Muscle of arm (tissue), 12 donors: ENCODE data around the gene KCNK5. TPM values are rescaled to one million over a fixed set of nuclear protein-coding genes. Genes with fewer than 3 reads are reported as not detected.
A peak's percentile ranks its signal among the peaks of the same experiment; 100 is the strongest.

Experiments used
- DNase-seq: peaks from one replicate; pipeline ENCODE4 v3.0.0-alpha.2; 2013
- polyA plus RNA-seq, 12 donors: library from polyadenylated mRNA; unstranded; fragments of 120-200 nt; gene quantifications; one replicate each; pipeline ENCODE4 v1.2.1, GENCODE V29; 2013; ENCODE audit not compliant: insufficient read length in 12 of 12

Gene KCNK5
- polyA plus RNA-seq, 12 donors, result 0.75 to 7.3 (median 1.5) TPM; not detected in 1

GRCh38 chr6:39197922-39198500 is 31.3 kb downstream of the KCNK5 start:
- DNase-seq, result no peak

GRCh38 chr6:39197521-39197920 is 31.8 kb downstream of the KCNK5 start:
- no peak for DNase-seq

- DNase-seq, result no peak
Measured at GRCh38 chr6:39196673-39197091, 32.6 kb downstream of the KCNK5 start.

GRCh38 chr6:39195792-39196385 is 33.4 kb downstream of the KCNK5 start:
- no peak for DNase-seq

GRCh38 chr6:39194466-39194865 is 34.8 kb downstream of the KCNK5 start:
- DNase-seq, result no peak

GRCh38 chr6:39193201-39193791 is 36.0 kb downstream of the KCNK5 start:
- DNase-seq, result no peak

GRCh38 chr6:39192736-39193135 is 36.5 kb downstream of the KCNK5 start:
- DNase-seq, result no peak

- DNase-seq, result no peak
Measured at GRCh38 chr6:39191236-39191930, 37.9 kb downstream of the KCNK5 start.

GRCh38 chr6:39190545-39191235 is 38.6 kb downstream of the KCNK5 start:
- DNase-seq, result no peak

GRCh38 chr6:39189915-39190544 is 39.2 kb downstream of the KCNK5 start:
- DNase-seq, result peak; percentile 10

GRCh38 chr6:39189131-39189530 is 40.1 kb downstream of the KCNK5 start:
- DNase-seq, result no peak

GRCh38 chr6:39188571-39188970 is 40.7 kb downstream of the KCNK5 start:
- DNase-seq, result no peak

GRCh38 chr6:39188098-39188450 is 41.2 kb downstream of the KCNK5 start:
- peak; percentile 9 for DNase-seq

GRCh38 chr6:39184906-39185580 is 44.2 kb downstream of the KCNK5 start:
- no peak for DNase-seq

- DNase-seq, result no peak
Measured at GRCh38 chr6:39182604-39183003, 46.7 kb downstream of the KCNK5 start.

- no peak for DNase-seq
Measured at GRCh38 chr6:39181826-39182225, 47.4 kb downstream of the KCNK5 start.

- no peak for DNase-seq
Measured at GRCh38 chr6:39181333-39181732, 47.9 kb downstream of the KCNK5 start.

GRCh38 chr6:39178804-39179203 is 50.5 kb downstream of the KCNK5 start:
- no peak for DNase-seq

- no peak for DNase-seq
Measured at GRCh38 chr6:39178235-39178634, 51.0 kb downstream of the KCNK5 start.

- DNase-seq, result no peak
Measured at GRCh38 chr6:39177130-39177529, 52.1 kb downstream of the KCNK5 start.

- no peak for DNase-seq
Measured at GRCh38 chr6:39173270-39173669, 56.0 kb downstream of the KCNK5 start.
